ENCODE measurements around the gene RUSF1.

- TF ChIP-seq, protein P1, sequence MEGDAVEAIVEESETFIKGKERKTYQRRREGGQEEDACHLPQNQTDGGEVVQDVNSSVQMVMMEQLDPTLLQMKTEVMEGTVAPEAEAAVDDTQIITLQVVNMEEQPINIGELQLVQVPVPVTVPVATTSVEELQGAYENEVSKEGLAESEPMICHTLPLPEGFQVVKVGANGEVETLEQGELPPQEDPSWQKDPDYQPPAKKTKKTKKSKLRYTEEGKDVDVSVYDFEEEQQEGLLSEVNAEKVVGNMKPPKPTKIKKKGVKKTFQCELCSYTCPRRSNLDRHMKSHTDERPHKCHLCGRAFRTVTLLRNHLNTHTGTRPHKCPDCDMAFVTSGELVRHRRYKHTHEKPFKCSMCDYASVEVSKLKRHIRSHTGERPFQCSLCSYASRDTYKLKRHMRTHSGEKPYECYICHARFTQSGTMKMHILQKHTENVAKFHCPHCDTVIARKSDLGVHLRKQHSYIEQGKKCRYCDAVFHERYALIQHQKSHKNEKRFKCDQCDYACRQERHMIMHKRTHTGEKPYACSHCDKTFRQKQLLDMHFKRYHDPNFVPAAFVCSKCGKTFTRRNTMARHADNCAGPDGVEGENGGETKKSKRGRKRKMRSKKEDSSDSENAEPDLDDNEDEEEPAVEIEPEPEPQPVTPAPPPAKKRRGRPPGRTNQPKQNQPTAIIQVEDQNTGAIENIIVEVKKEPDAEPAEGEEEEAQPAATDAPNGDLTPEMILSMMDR (conservative IDR thresholded peaks at IDR 0.05 in 1 of 2, IDR thresholded peaks at IDR 0.05 in 1 of 2; ENCODE audit: extremely low read depth in 1 of 2, insufficient read depth in 1 of 2, low read depth in 1 of 2, low read length in 2 of 2), result no peak
- no peak for TF ChIP-seq EZH2 (IDR thresholded peaks at IDR 0.05; ENCODE audit: borderline replicate concordance, low read length)
Measured at GRCh38 chr16:31529108-31529936, 21.1 kb upstream of the RUSF1 start.

All from mammary epithelial cell (primary cell).